SK-N-SH treated with all-trans-retinoic acid at 6 μM for 48 hours (cell line): ENCODE results near the gene TGFB3.

Source experiments
- ATAC-seq: fragments of 200-7000 bp; cut with Tn5 transposase; 3 replicates; pipeline ENCODE4 v1.9.1; 2020; ENCODE audit warnings: mild to moderate bottlenecking, moderate library complexity
- ARNTL ChIP-seq: fragments of 450-650 bp; formaldehyde crosslinking; IDR thresholded peaks from 2 replicates; pipeline ENCODE4 v1.5.0; 2020; ENCODE audit warnings: low read depth, mild to moderate bottlenecking, moderate library complexity, borderline replicate concordance
- BACH2 ChIP-seq: fragments of 250-450 bp; sonication (Bioruptor Pico); IDR thresholded peaks from 2 replicates; pipeline ENCODE4 v1.9.0; 2021; ENCODE audit warnings: mild to moderate bottlenecking, borderline replicate concordance
- CREB5 ChIP-seq: fragments of 250-450 bp; sonication (Bioruptor Pico); IDR thresholded peaks from 2 replicates; pipeline ENCODE4 v1.5.1; 2020; ENCODE audit warnings: low read depth, mild to moderate bottlenecking, moderate library complexity
- CSDC2 ChIP-seq: fragments of 250-450 bp; sonication (Bioruptor Pico); IDR thresholded peaks from 2 replicates; pipeline ENCODE4 v1.5.0; 2020; ENCODE audit warnings: mild to moderate bottlenecking, moderate library complexity
- GLIS3 ChIP-seq: fragments of 250-450 bp; sonication (Bioruptor Pico); IDR thresholded peaks from 2 replicates; pipeline ENCODE4 v1.5.0; 2020; ENCODE audit warnings: mild to moderate bottlenecking, moderate library complexity
- ISL1 ChIP-seq: fragments of 250-450 bp; sonication (Bioruptor Pico); IDR thresholded peaks from 2 replicates; pipeline ENCODE4 v2.1.2; 2022; ENCODE audit warnings: mild to moderate bottlenecking, moderate library complexity
- OSR1 ChIP-seq: fragments of 250-450 bp; sonication (Bioruptor Pico); IDR thresholded peaks from 2 replicates; pipeline ENCODE4 v1.8.0; 2022; ENCODE audit warnings: moderate library complexity, mild to moderate bottlenecking, inconsistent platforms
- PATZ1 ChIP-seq: fragments of 250-450 bp; sonication (Bioruptor Pico); IDR thresholded peaks from 2 replicates; pipeline ENCODE4 v1.8.0; 2020; ENCODE audit warnings: mild to moderate bottlenecking, moderate library complexity, borderline replicate concordance
- PPARA ChIP-seq: fragments of 250-450 bp; sonication (Bioruptor Pico); IDR thresholded peaks from 2 replicates; pipeline ENCODE4 v1.5.0; 2020; ENCODE audit warnings: mild to moderate bottlenecking, borderline replicate concordance
- SNAI2 ChIP-seq: fragments of 250-450 bp; sonication (Bioruptor Pico); IDR thresholded peaks from 2 replicates; pipeline ENCODE4 v1.5.0; 2020; ENCODE audit warnings: mild to moderate bottlenecking, moderate library complexity
- TCF4 ChIP-seq: fragments of 250-450 bp; sonication (Bioruptor Pico); IDR thresholded peaks from 2 replicates; pipeline ENCODE4 v1.8.0; 2021; ENCODE audit warnings: mild to moderate bottlenecking, moderate library complexity, borderline replicate concordance
- TOX ChIP-seq: fragments of 250-450 bp; sonication (Bioruptor Pico); IDR thresholded peaks from 2 replicates; pipeline ENCODE4 v1.8.0; 2021; ENCODE audit warnings: mild to moderate bottlenecking, moderate library complexity, borderline replicate concordance
- TSHZ2 ChIP-seq: fragments of 250-450 bp; sonication (Bioruptor Pico); IDR thresholded peaks from 2 replicates; pipeline ENCODE4 v1.5.0; 2020; ENCODE audit warnings: mild to moderate bottlenecking, moderate library complexity
- ZC3H10 ChIP-seq: fragments of 250-450 bp; sonication (Bioruptor Pico); IDR thresholded peaks from 2 replicates; pipeline ENCODE4 v1.5.1; 2021; ENCODE audit warnings: mild to moderate bottlenecking, moderate library complexity
- ZFP3 ChIP-seq: fragments of 250-450 bp; sonication (Bioruptor Pico); IDR thresholded peaks from 2 replicates; pipeline ENCODE4 v1.5.0; 2020; ENCODE audit warnings: mild to moderate bottlenecking, moderate library complexity
- ZFP30 ChIP-seq: fragments of 450-650 bp; formaldehyde crosslinking; IDR thresholded peaks from 2 replicates; pipeline ENCODE4 v1.5.0; 2022; ENCODE audit warnings: mild to moderate bottlenecking, moderate library complexity
- ZNF70 ChIP-seq: fragments of 450-650 bp; formaldehyde crosslinking; IDR thresholded peaks from 2 replicates; pipeline ENCODE4 v1.5.0; 2020; ENCODE audit warnings: mild to moderate bottlenecking, moderate library complexity
- ZNF8 ChIP-seq: fragments of 450-650 bp; formaldehyde crosslinking; IDR thresholded peaks from 2 replicates; pipeline ENCODE4 v1.5.0; 2020; ENCODE audit warnings: mild to moderate bottlenecking, moderate library complexity
- TF ChIP-seq, protein P1 (sequence below): fragments of 250-450 bp; sonication (Bioruptor Pico); IDR thresholded peaks from 2 replicates; pipeline ENCODE4 v1.5.1; 2021; ENCODE audit warnings: mild to moderate bottlenecking, moderate library complexity

The TGFB3 gene

DNA sequence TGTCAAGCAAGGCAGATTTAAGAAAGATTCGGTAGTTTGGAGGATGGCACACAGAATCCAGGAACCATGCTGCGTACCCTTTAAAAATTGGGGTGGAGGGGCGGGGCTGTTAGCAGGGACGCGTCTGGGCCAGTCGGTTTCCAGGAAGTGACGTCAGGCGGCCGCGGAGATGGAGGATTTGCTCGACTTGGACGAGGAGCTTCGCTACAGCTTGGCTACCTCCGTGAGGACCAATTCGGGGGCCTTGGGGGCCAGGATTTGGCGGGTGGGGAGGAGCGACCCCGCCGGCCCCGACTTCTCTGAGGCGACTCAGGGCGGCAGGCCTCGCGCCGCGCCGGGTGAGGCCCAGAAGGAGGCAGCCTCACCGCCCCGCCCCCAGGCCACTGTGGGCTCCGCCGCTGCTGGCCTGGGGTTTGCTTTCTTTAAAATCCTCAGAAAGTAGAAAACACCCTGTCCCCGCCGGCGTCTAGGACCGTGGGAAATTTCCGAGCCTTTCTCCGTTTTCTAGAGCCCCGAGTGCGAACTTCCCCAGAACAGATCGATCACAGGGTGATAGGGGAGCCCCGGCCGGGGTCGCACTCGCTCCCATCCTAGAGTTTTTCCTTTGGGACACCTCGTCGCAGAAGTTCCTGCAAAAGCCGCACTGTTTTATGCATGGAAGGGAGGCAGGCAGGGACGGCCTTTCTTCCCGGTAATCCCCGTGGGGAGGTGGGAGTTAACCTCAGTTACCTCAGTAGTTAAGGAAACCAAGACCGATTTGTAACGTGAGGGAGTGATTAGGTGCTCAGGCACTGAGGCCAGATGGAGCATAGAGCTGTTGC is 4.0 kb upstream of the TGFB3 start, which contains the start of gene IFT43:
Gene IFT43 (plus strand): TSS at position 146 of the 821 bp plus-strand sequence. CDS start 24 bp downstream, at position 170.
- TF ChIP-seq ZNF70 (CRISPR knock-in tag) (no peak), ZNF8 (no peak), CSDC2 (no peak), GLIS3 (CRISPR knock-in tag) (no peak), TOX (CRISPR knock-in tag) (no peak), ISL1 (no peak), PATZ1 (no peak), BACH2 (CRISPR knock-in tag) (no peak), CREB5 (CRISPR knock-in tag) (no peak), ZFP30 (CRISPR knock-in tag) (no peak), ARNTL (CRISPR knock-in tag) (no peak), ZC3H10 (CRISPR knock-in tag) (no peak), TCF4 (CRISPR knock-in tag) (no peak)
- TF ChIP-seq, all 23 proteins: peak for 0
- ATAC-seq, result peak; percentile 75

DNA sequence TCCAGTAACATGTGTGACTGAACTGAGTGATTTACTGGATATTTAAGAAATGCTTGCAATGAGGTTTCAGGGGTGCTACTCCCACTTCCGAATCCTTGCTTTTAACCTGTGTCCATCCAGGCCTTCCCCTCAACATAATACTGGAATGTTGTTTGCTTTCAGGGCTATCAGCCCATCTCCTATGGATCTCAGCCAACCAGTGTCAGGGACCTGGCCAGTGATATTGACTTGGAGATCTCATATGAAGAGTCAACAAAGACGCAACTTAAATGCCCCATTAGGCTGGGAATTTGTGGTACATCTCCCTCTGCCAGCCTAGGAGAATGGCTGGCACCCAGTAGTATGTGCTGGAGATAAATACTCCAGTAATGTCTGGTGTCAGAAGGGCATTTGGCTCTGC is 2.9 kb upstream of the TGFB3 start:
- no peak for ATAC-seq
- TF ChIP-seq, protein P1, sequence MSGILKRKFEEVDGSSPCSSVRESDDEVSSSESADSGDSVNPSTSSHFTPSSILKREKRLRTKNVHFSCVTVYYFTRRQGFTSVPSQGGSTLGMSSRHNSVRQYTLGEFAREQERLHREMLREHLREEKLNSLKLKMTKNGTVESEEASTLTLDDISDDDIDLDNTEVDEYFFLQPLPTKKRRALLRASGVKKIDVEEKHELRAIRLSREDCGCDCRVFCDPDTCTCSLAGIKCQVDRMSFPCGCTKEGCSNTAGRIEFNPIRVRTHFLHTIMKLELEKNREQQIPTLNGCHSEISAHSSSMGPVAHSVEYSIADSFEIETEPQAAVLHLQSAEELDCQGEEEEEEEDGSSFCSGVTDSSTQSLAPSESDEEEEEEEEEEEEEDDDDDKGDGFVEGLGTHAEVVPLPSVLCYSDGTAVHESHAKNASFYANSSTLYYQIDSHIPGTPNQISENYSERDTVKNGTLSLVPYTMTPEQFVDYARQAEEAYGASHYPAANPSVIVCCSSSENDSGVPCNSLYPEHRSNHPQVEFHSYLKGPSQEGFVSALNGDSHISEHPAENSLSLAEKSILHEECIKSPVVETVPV, result no peak
- peak; percentile 30; the same call in 1 of the 2 replicates for TF ChIP-seq ISL1

DNA sequence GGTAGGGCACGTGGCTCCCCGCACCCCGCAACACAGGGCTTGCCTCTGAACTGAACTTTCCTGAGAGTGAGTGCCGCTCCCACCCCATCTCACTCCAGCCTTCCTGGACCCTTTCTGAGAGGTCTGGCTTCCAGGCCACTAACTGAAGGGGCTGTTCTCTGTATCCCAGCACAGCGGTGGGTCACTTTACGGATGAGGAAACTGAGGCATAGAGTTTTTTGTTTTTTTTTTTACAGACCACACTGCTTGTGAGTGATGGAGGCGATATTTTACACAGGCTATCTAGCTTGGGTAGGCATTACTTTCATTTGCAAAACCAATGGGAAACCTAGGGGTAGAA is 1.2 kb upstream of the TGFB3 start:
- no peak for TF ChIP-seq CREB5 (CRISPR knock-in tag)
- TF ChIP-seq OSR1 (CRISPR knock-in tag), result no peak
- TF ChIP-seq BACH2 (CRISPR knock-in tag), result no peak
- TF ChIP-seq ISL1, result no peak
- TF ChIP-seq SNAI2 (CRISPR knock-in tag), result no peak
- no peak for TF ChIP-seq ZFP3 (CRISPR knock-in tag)
- no peak for TF ChIP-seq PPARA (CRISPR knock-in tag)
- no peak for TF ChIP-seq TSHZ2 (CRISPR knock-in tag)
- no peak for TF ChIP-seq ZNF8
- no peak for ATAC-seq
